Endometrium (tissue), 2 donors: ENCODE data around the gene GCSH.
"Not testable (repeated sequence)": the region's sequence is repeated elsewhere in the genome, so short reads cannot be mapped to it uniquely, and the experiment has no call there.

ENCODE experiments used
- FAIRE-seq: peaks from 2 replicates; lab custom pipeline; 2012; peaks lifted over from hg19 to GRCh38; lab: Jason Lieb, UNC
- donor health status: control.
- donor health status: control.

Gene GCSH

GRCh38 chr16:81095953-81096714, at the start of gene GCSH:
TSS of gene GCSH (minus strand) at chr16:81096395. CDS start at chr16:81096278, 117 bp downstream.
- peak; percentile 93 for FAIRE-seq

- no peak for FAIRE-seq
These were observed 47.8 kb upstream of the GCSH start for GRCh38 chr16:81143921-81144471.

- FAIRE-seq = no peak
These were observed 46.7 kb upstream of the GCSH start for GRCh38 chr16:81142864-81143263.

- FAIRE-seq = no peak
These were observed 45.0 kb upstream of the GCSH start for GRCh38 chr16:81140930-81141780.

GRCh38 chr16:81138831-81139557, 42.8 kb upstream of the GCSH start:
- no peak for FAIRE-seq

GRCh38 chr16:81137754-81138153, 41.6 kb upstream of the GCSH start:
- no peak for FAIRE-seq

- FAIRE-seq = peak; percentile 15
These were observed 40.5 kb upstream of the GCSH start for GRCh38 chr16:81136390-81137335.

GRCh38 chr16:81130126-81130525, 33.9 kb upstream of the GCSH start:
- no peak for FAIRE-seq

GRCh38 chr16:81128726-81129524, 32.7 kb upstream of the GCSH start:
- no peak for FAIRE-seq

- no peak for FAIRE-seq
These were observed 30.9 kb upstream of the GCSH start for GRCh38 chr16:81127051-81127450.

GRCh38 chr16:81123092-81123852, 27.1 kb upstream of the GCSH start:
- no peak for FAIRE-seq

GRCh38 chr16:81121474-81121990, 25.3 kb upstream of the GCSH start:
- FAIRE-seq = no peak

GRCh38 chr16:81117436-81117835, 21.2 kb upstream of the GCSH start:
- no peak for FAIRE-seq

GRCh38 chr16:81116285-81116684, 20.1 kb upstream of the GCSH start:
- FAIRE-seq = no peak

- no peak for FAIRE-seq
These were observed 16.3 kb upstream of the GCSH start for GRCh38 chr16:81112453-81112852.

- not testable (repeated sequence) for FAIRE-seq
These were observed 13.1 kb upstream of the GCSH start for GRCh38 chr16:81109274-81109673.

- FAIRE-seq = no peak
These were observed 11.3 kb upstream of the GCSH start for GRCh38 chr16:81107511-81107910.

- FAIRE-seq = no peak
These were observed 10.8 kb upstream of the GCSH start for GRCh38 chr16:81106826-81107503.

GRCh38 chr16:81105946-81106345, 9.8 kb upstream of the GCSH start:
- no peak for FAIRE-seq
